ENCODE measurements around the gene DCUN1D4.
"Not testable (repeated sequence)": the region's sequence is repeated elsewhere in the genome, so short reads cannot be mapped to it uniquely, and the experiment has no call there.

DCUN1D4 gene

GRCh38 chr4:51855270-51855669, 12.3 kb downstream of the DCUN1D4 start:
- DNase-seq = no peak

GRCh38 chr4:51855751-51856150, 12.8 kb downstream of the DCUN1D4 start:
- DNase-seq = no peak

- DNase-seq = no peak
Observed at GRCh38 chr4:51858605-51859202, 15.8 kb downstream of the DCUN1D4 start.

GRCh38 chr4:51859476-51860031, 16.6 kb downstream of the DCUN1D4 start:
- no peak for DNase-seq

GRCh38 chr4:51862199-51862598, 19.2 kb downstream of the DCUN1D4 start:
- no peak for DNase-seq

GRCh38 chr4:51862781-51863180, 19.8 kb downstream of the DCUN1D4 start:
- no peak for DNase-seq

- DNase-seq = no peak
Observed at GRCh38 chr4:51865717-51866116, 22.8 kb downstream of the DCUN1D4 start.

- DNase-seq = no peak
Observed at GRCh38 chr4:51866835-51867234, 23.9 kb downstream of the DCUN1D4 start.

- no peak for DNase-seq
Observed at GRCh38 chr4:51867689-51868448, 24.9 kb downstream of the DCUN1D4 start.

- no peak for DNase-seq
Observed at GRCh38 chr4:51868449-51868847, 25.5 kb downstream of the DCUN1D4 start.

GRCh38 chr4:51870441-51871188, 27.7 kb downstream of the DCUN1D4 start:
- no peak for DNase-seq

GRCh38 chr4:51872283-51872997, 29.5 kb downstream of the DCUN1D4 start:
- no peak for DNase-seq

- DNase-seq = no peak
Observed at GRCh38 chr4:51874551-51874950, 31.6 kb downstream of the DCUN1D4 start.

- DNase-seq = no peak
Observed at GRCh38 chr4:51878431-51878830, 35.5 kb downstream of the DCUN1D4 start.

- no peak for DNase-seq
Observed at GRCh38 chr4:51880016-51880915, 37.3 kb downstream of the DCUN1D4 start.

GRCh38 chr4:51884055-51884454, 41.1 kb downstream of the DCUN1D4 start:
- no peak for DNase-seq

GRCh38 chr4:51884606-51885005, 41.7 kb downstream of the DCUN1D4 start:
- DNase-seq = no peak

GRCh38 chr4:51885363-51885762, 42.4 kb downstream of the DCUN1D4 start:
- no peak for DNase-seq

GRCh38 chr4:51890760-51891159, 47.8 kb downstream of the DCUN1D4 start:
- no peak for DNase-seq

- not testable (repeated sequence) for DNase-seq
Observed at GRCh38 chr4:51893402-51893801, 50.4 kb downstream of the DCUN1D4 start.

- no peak for DNase-seq
Observed at GRCh38 chr4:51894059-51894645, 51.2 kb downstream of the DCUN1D4 start.

All from stimulated activated CD8-positive, alpha-beta memory T cell treated with anti-CD3 and anti-CD28 coated beads, Interleukin-4, amount 100 ng/mL, for 48 hours (primary cell).